ENCODE data around the gene TCF3.

Gene TCF3

GRCh38 chr19:1683869-1684572 is 31.6 kb upstream of the TCF3 start:
- H3K18ac ChIP-seq (ENCODE audit: low read depth in 1 of 2, low read length in 2 of 2) = no peak overlapping the region
- no peak overlapping the region for H3K4me3 ChIP-seq (ENCODE audit: insufficient read depth in 1 of 2, low read depth in 1 of 2, low read length in 2 of 2)
- no peak overlapping the region for H3K4me2 ChIP-seq (ENCODE audit: low read length, poor library complexity, severe bottlenecking)
- H2AFZ ChIP-seq (ENCODE audit: low read depth, low read length) = no peak overlapping the region
- H3K79me1 ChIP-seq (replicated peaks; ENCODE audit: low read length, poor library complexity, severe bottlenecking) = no peaks in the 10 kb centered on the region
- DNase-seq = no peak
- no peak overlapping the region for H2AK5ac ChIP-seq (ENCODE audit: low read length, severe bottlenecking)
- no peak overlapping the region for H3K23ac ChIP-seq (ENCODE audit: low read length in 2 of 2)
- 82% methylated on average over 19 of the region's 19 CpGs for WGBS
- H2BK120ac ChIP-seq (ENCODE audit: low read depth, low read length) = no peak overlapping the region
- no peak overlapping the region for H3K27ac ChIP-seq (ENCODE audit: low read length, poor library complexity, severe bottlenecking)
- H3K4me1 ChIP-seq (ENCODE audit: control insufficient read depth, insufficient read depth, low read depth, low read length) = no peaks in the 10 kb centered on the region
- H3K14ac ChIP-seq (ENCODE audit: low read length in 2 of 2) = no peak overlapping the region
- H4K91ac ChIP-seq (ENCODE audit: low read length) = no peak overlapping the region
- no peak overlapping the region for H3K4ac ChIP-seq (ENCODE audit: low read depth in 1 of 2, low read length in 2 of 2)
- H2BK15ac ChIP-seq (ENCODE audit: low read depth, poor library complexity, severe bottlenecking) = no peak overlapping the region
- no peak overlapping the region for H4K8ac ChIP-seq (ENCODE audit: low read length)
- H2BK12ac ChIP-seq (ENCODE audit: low read length in 2 of 2) = no peak overlapping the region
- H2BK5ac ChIP-seq (ENCODE audit: low read depth, low read length, poor library complexity, severe bottlenecking) = no peak overlapping the region
- no peak overlapping the region for H3K9ac ChIP-seq (ENCODE audit: low read length)
- H3K36me3 ChIP-seq (ENCODE audit: control insufficient read depth in 1 of 2, insufficient read depth in 2 of 2, low read depth in 1 of 2, low read length in 2 of 2) = peaks cover 0 to 3% of the 10 kb centered on the region in 2 experiments
- H3K9me3 ChIP-seq (ENCODE audit: control insufficient read depth, low read length) = no peaks in the 10 kb centered on the region
- peaks cover 35 to 49% of the 10 kb centered on the region in 2 experiments for H3K27me3 ChIP-seq (ENCODE audit: control insufficient read depth in 1 of 2, insufficient read depth in 1 of 2, low read length in 2 of 2)

GRCh38 chr19:1680976-1681375 is 28.6 kb upstream of the TCF3 start:
- Histone ChIP-seq H3K27me3 (ENCODE audit: control insufficient read depth in 1 of 2, insufficient read depth in 1 of 2, low read length in 2 of 2) (peaks cover 55 to 64% of the 10 kb centered on the region in 2 experiments), H3K4me2 (ENCODE audit: low read length, poor library complexity, severe bottlenecking) (no peak overlapping the region), H2AFZ (ENCODE audit: low read depth, low read length) (no peak overlapping the region), H2BK15ac (ENCODE audit: low read depth, poor library complexity, severe bottlenecking) (no peak overlapping the region), H3K36me3 (ENCODE audit: control insufficient read depth in 1 of 2, insufficient read depth in 2 of 2, low read depth in 1 of 2, low read length in 2 of 2) (peaks cover 0 to 3% of the 10 kb centered on the region in 2 experiments), H3K14ac (ENCODE audit: low read length in 2 of 2) (no peak overlapping the region), H3K27ac (ENCODE audit: low read length, poor library complexity, severe bottlenecking) (no peak overlapping the region), H3K4me1 (ENCODE audit: control insufficient read depth, insufficient read depth, low read depth, low read length) (no peaks in the 10 kb centered on the region), H3K9ac (ENCODE audit: low read length) (no peak overlapping the region), H3K4ac (ENCODE audit: low read depth in 1 of 2, low read length in 2 of 2) (no peak overlapping the region), H4K8ac (ENCODE audit: low read length) (no peak overlapping the region), H3K4me3 (ENCODE audit: insufficient read depth in 1 of 2, low read depth in 1 of 2, low read length in 2 of 2) (no peak overlapping the region), H3K79me1 (replicated peaks; ENCODE audit: low read length, poor library complexity, severe bottlenecking) (no peaks in the 10 kb centered on the region), H2BK5ac (ENCODE audit: low read depth, low read length, poor library complexity, severe bottlenecking) (no peak overlapping the region), H2BK12ac (ENCODE audit: low read length in 2 of 2) (no peak overlapping the region), H4K91ac (ENCODE audit: low read length) (no peak overlapping the region), H3K9me3 (ENCODE audit: control insufficient read depth, low read length) (no peaks in the 10 kb centered on the region), H3K18ac (ENCODE audit: low read depth in 1 of 2, low read length in 2 of 2) (no peak overlapping the region), H2AK5ac (ENCODE audit: low read length, severe bottlenecking) (no peak overlapping the region), H3K23ac (ENCODE audit: low read length in 2 of 2) (no peak overlapping the region), H2BK120ac (ENCODE audit: low read depth, low read length) (no peak overlapping the region)
- 85% methylated on average over 5 of the region's 12 CpGs for WGBS
- DNase-seq = no peak

GRCh38 chr19:1678073-1678472 is 25.7 kb upstream of the TCF3 start:
- H3K23ac ChIP-seq (ENCODE audit: low read length in 2 of 2) = no peak overlapping the region
- no peak overlapping the region for H3K4me3 ChIP-seq (ENCODE audit: insufficient read depth in 1 of 2, low read depth in 1 of 2, low read length in 2 of 2)
- no peak overlapping the region for H2AFZ ChIP-seq (ENCODE audit: low read depth, low read length)
- no peaks in the 10 kb centered on the region for H3K79me1 ChIP-seq (replicated peaks; ENCODE audit: low read length, poor library complexity, severe bottlenecking)
- peaks cover 0 to 3% of the 10 kb centered on the region in 2 experiments for H3K36me3 ChIP-seq (ENCODE audit: control insufficient read depth in 1 of 2, insufficient read depth in 2 of 2, low read depth in 1 of 2, low read length in 2 of 2)
- H3K9ac ChIP-seq (ENCODE audit: low read length) = no peak overlapping the region
- H2AK5ac ChIP-seq (ENCODE audit: low read length, severe bottlenecking) = no peak overlapping the region
- DNase-seq = no peak
- no peak overlapping the region for H3K18ac ChIP-seq (ENCODE audit: low read depth in 1 of 2, low read length in 2 of 2)
- no peak overlapping the region for H4K8ac ChIP-seq (ENCODE audit: low read length)
- no peaks in the 10 kb centered on the region for H3K4me1 ChIP-seq (ENCODE audit: control insufficient read depth, insufficient read depth, low read depth, low read length)
- no peak overlapping the region for H3K14ac ChIP-seq (ENCODE audit: low read length in 2 of 2)
- no peak overlapping the region for H4K91ac ChIP-seq (ENCODE audit: low read length)
- H2BK120ac ChIP-seq (ENCODE audit: low read depth, low read length) = no peak overlapping the region
- H2BK12ac ChIP-seq (ENCODE audit: low read length in 2 of 2) = no peak overlapping the region
- no peak overlapping the region for H2BK5ac ChIP-seq (ENCODE audit: low read depth, low read length, poor library complexity, severe bottlenecking)
- H3K4ac ChIP-seq (ENCODE audit: low read depth in 1 of 2, low read length in 2 of 2) = no peak overlapping the region
- no peak overlapping the region for H2BK15ac ChIP-seq (ENCODE audit: low read depth, poor library complexity, severe bottlenecking)
- H3K27me3 ChIP-seq (ENCODE audit: control insufficient read depth in 1 of 2, insufficient read depth in 1 of 2, low read length in 2 of 2) = peaks cover 58 to 70% of the 10 kb centered on the region in 2 experiments
- H3K9me3 ChIP-seq (ENCODE audit: control insufficient read depth, low read length) = no peaks in the 10 kb centered on the region
- no peak overlapping the region for H3K27ac ChIP-seq (ENCODE audit: low read length, poor library complexity, severe bottlenecking)
- no peak overlapping the region for H3K4me2 ChIP-seq (ENCODE audit: low read length, poor library complexity, severe bottlenecking)
- 83% methylated on average over 2 of the region's 2 CpGs for WGBS

- H3K4me2 ChIP-seq (ENCODE audit: low read length, poor library complexity, severe bottlenecking) = no peak overlapping the region
- no peaks in the 10 kb centered on the region for H3K36me3 ChIP-seq (ENCODE audit: control insufficient read depth in 1 of 2, insufficient read depth in 2 of 2, low read depth in 1 of 2, low read length in 2 of 2)
- no peak overlapping the region for H3K9ac ChIP-seq (ENCODE audit: low read length)
- WGBS = 66% methylated on average over 24 of the region's 27 CpGs
- no peak overlapping the region for H2BK12ac ChIP-seq (ENCODE audit: low read length in 2 of 2)
- no peak overlapping the region for H2BK5ac ChIP-seq (ENCODE audit: low read depth, low read length, poor library complexity, severe bottlenecking)
- peaks cover 6% of the 10 kb centered on the region for H3K4me1 ChIP-seq (ENCODE audit: control insufficient read depth, insufficient read depth, low read depth, low read length)
- H3K79me1 ChIP-seq (replicated peaks; ENCODE audit: low read length, poor library complexity, severe bottlenecking) = no peaks in the 10 kb centered on the region
- H2AK5ac ChIP-seq (ENCODE audit: low read length, severe bottlenecking) = no peak overlapping the region
- H3K18ac ChIP-seq (ENCODE audit: low read depth in 1 of 2, low read length in 2 of 2) = no peak overlapping the region
- H2BK15ac ChIP-seq (ENCODE audit: low read depth, poor library complexity, severe bottlenecking) = no peak overlapping the region
- H4K91ac ChIP-seq (ENCODE audit: low read length) = no peak overlapping the region
- H3K4me3 ChIP-seq (ENCODE audit: insufficient read depth in 1 of 2, low read depth in 1 of 2, low read length in 2 of 2) = no peak overlapping the region
- no peak overlapping the region for H4K8ac ChIP-seq (ENCODE audit: low read length)
- no peak overlapping the region for H3K4ac ChIP-seq (ENCODE audit: low read depth in 1 of 2, low read length in 2 of 2)
- no peak overlapping the region for H3K23ac ChIP-seq (ENCODE audit: low read length in 2 of 2)
- no peak for DNase-seq
- H2AFZ ChIP-seq (ENCODE audit: low read depth, low read length) = no peak overlapping the region
- H3K14ac ChIP-seq (ENCODE audit: low read length in 2 of 2) = no peak overlapping the region
- H2BK120ac ChIP-seq (ENCODE audit: low read depth, low read length) = no peak overlapping the region
- no peak overlapping the region for H3K27ac ChIP-seq (ENCODE audit: low read length, poor library complexity, severe bottlenecking)
- H3K27me3 ChIP-seq (ENCODE audit: control insufficient read depth in 1 of 2, insufficient read depth in 1 of 2, low read length in 2 of 2) = peaks cover 55 to 68% of the 10 kb centered on the region in 2 experiments
- H3K9me3 ChIP-seq (ENCODE audit: control insufficient read depth, low read length) = no peaks in the 10 kb centered on the region
These were observed 24.2 kb upstream of the TCF3 start for GRCh38 chr19:1676351-1677266.

All from mesenchymal stem cell (in vitro differentiated cells and primary cell).